Astrocyte of the spinal cord (primary cell): ENCODE data around the gene SLC41A2.
"Not testable (repeated sequence)": the region's sequence is repeated elsewhere in the genome, so short reads cannot be mapped to it uniquely, and the experiment has no call there.

ENCODE experiments used
- DNase-seq: peaks from one replicate; pipeline ENCODE4 v3.0.0; 2011; ENCODE audit warnings: low read depth, low spot score
- H3K4me3 ChIP-seq: 2 replicates; pipeline ENCODE4 v1.5.1; 2011; ENCODE audit warnings: low read depth, mild to moderate bottlenecking, low read length, moderate library complexity
- in situ Hi-C: cut with HindIII; loops from 2 replicates; pipeline ENCODE4 v1.10.0; 2017; ENCODE audit warnings: low sequenced_read_pairs
- TF ChIP-seq, protein P1 (sequence below): IDR thresholded peaks from 2 replicates; pipeline ENCODE4 v1.5.1; 2012; ENCODE audit warnings: low read depth, mild to moderate bottlenecking, low read length, inconsistent platforms

Gene SLC41A2

DNA sequence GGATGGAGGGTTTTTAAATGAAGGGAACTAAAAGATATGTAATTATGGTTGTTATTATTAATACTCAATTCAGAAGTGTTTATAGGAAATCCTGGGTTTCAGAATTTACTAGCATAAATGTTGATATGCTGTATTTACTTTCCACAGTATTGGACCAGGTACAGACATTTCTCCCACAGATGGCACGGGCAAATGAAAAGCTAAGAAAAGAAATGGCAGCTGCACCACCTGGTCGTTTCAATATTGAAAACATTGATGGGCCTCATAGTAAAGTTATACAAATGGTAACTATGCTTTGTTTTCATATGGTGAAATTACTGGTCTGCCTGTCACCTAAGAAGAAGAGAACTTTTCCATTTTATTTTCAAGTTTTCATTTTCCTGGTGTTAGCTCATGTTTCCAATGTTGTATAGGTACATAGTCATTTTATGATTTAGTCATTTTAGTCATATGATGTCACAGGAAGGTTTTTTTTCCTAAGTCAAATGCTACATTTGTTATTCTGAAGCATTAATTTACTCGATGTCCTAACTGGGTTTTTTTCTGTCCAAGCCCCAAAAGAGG is 33.6 kb upstream of the SLC41A2 start:
- in situ Hi-C loops: no loop called here
- no peak for DNase-seq
- no peak overlapping the region for H3K4me3 ChIP-seq
- TF ChIP-seq, protein P1, sequence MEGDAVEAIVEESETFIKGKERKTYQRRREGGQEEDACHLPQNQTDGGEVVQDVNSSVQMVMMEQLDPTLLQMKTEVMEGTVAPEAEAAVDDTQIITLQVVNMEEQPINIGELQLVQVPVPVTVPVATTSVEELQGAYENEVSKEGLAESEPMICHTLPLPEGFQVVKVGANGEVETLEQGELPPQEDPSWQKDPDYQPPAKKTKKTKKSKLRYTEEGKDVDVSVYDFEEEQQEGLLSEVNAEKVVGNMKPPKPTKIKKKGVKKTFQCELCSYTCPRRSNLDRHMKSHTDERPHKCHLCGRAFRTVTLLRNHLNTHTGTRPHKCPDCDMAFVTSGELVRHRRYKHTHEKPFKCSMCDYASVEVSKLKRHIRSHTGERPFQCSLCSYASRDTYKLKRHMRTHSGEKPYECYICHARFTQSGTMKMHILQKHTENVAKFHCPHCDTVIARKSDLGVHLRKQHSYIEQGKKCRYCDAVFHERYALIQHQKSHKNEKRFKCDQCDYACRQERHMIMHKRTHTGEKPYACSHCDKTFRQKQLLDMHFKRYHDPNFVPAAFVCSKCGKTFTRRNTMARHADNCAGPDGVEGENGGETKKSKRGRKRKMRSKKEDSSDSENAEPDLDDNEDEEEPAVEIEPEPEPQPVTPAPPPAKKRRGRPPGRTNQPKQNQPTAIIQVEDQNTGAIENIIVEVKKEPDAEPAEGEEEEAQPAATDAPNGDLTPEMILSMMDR: no peak

DNA sequence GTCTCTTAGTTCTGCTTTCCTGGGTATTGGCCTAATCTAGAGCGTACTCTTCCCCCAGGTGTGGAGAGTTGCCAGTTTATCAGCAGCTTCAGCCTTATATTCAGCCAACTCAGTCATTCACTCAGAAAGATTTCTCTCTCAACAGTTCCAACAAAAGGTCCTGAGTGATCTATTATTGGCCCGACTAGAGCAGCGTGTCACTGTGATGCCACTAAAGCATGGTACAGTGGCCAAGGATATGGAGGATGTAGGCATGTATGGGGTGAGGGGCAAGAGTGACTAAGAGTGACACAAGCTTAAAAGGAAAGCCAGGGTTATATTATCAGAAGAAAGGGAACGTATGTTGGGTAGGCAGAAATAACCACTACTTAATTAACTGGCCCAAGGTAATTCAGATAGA is 32.9 kb upstream of the SLC41A2 start:
- TF ChIP-seq, protein P1: no peak
- in situ Hi-C loops: no loop called here
- no peak for DNase-seq

DNA sequence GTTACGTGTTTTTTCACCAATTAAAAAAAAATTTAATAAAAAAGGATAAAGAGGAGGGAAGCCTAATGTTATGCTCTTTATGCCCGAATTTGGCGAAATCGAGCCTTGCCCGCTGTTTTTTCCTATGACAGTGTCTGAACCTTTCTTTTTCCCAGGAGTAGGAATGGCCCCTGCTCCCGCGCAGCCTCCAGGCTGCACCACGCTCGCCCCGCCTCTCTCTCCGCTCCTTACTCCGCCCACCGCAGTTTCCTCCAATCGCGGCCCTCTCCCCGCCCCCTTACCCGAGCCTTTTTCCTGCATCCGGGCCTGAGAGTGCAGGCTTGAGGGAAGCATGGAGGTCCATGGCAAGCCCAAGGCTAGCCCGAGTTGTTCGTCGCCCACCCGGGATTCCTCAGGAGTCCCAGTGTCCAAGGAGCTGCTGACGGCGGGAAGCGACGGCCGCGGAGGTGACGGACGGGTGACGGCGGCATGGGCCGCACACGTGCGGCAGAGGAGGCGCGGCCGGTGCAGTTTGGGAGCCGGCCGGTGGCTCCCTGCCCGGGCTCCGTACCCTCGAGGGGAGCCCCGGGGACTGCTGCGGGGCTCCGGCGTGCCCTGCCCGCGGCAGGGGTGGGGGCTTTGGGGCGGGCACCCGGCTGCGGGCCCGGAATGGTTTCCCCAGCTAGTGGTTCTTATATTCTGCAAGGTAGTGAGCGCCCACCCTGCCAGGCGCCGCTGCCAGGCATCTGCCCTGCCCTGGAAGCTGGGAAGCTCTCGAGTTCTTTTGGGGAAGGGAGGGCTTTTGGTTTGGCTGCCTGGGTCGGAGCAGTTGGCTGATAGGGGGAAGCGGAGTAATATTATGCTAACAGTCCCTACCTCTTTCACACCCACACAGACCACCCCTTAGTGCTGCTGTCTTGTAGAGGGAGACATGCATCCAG is 28.2 kb upstream of the SLC41A2 start, which contains the start of gene NOPCHAP1:
Gene NOPCHAP1 (plus strand): TSS at position 295 of the 920 bp plus-strand sequence. CDS start 37 bp downstream, at position 332.
- H3K4me3 ChIP-seq: peak within 1 kb of the TSS; percentile 70
- DNase-seq: peak; percentile 88
- in situ Hi-C loops: no loop called here
- TF ChIP-seq, protein P1: no peak

More for the DNA sequence above, 32.9 kb upstream of the SLC41A2 start:
- no peak overlapping the region for H3K4me3 ChIP-seq

DNA sequence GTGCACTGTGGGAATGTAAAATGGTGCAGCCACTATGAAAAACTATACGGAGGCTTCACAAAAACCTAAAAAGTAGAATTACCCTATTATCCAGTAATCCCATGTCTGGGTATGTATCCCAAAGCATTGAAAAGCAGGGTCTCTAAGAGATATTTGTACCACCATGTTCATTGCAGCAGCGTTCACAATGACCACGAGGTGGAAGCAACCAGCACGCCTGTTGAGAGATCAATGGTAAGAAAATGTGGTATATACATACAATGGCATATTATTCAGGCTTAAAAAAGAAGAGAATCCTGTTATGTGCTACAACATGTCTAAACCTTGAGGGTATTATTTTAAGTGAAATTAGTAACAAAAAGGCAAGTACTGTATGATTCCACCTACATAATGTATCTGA is 27.1 kb upstream of the SLC41A2 start:
- no peak overlapping the region for H3K4me3 ChIP-seq
- TF ChIP-seq, protein P1: no peak
- in situ Hi-C loops: no loop called here
- DNase-seq: no peak

DNA sequence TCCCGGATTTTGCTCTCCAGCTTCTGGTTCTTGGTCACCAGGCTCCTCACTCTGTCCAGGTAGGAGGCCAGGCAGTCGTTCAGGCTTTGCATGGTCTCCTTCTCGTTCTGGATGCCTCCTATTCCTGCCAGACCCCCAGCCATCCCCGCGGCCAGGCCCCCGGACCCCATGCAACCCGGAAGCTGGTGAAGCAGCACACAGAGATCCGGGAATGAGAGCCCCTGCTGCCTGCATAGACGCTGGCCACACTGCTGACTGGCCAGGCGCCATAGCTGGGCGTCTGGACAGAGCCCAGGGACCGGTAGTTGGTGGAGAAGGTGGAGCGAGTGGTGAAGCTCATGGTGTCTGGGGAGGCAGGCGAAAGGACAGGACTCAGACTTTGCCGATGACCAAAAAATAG is 19.6 kb upstream of the SLC41A2 start:
- H3K4me3 ChIP-seq, DNase-seq, in situ Hi-C loops: not testable (repeated sequence)

DNA sequence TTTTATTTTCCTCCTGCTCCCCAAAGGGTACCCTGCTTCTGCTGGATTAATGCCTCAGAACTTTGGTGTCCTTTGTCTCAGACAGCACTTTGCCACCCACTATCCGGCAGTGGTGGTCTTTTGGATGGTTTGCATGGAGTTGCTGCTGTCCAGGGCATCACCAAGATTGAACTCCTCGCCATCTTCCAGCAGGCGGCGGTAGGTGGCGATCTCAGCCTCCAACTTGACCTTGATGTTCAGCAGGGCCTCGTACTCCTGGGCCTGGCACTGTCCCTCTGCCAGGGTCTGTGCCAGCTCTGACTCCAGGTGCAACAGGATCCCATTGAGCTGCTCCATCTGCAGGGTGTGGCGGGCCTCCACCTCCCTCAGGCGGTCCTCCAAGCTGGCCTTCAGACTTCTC is 18.6 kb upstream of the SLC41A2 start:
- DNase-seq: no peak
- TF ChIP-seq, protein P1: peak; percentile 16
- H3K4me3 ChIP-seq: no peak overlapping the region
- in situ Hi-C loops: no loop called here
